ENCODE measurements around the gene SGPP2.
"Not testable (repeated sequence)": the region's sequence is repeated elsewhere in the genome, so short reads cannot be mapped to it uniquely, and the experiment has no call there.

Gene SGPP2

GRCh38 chr2:222535477-222535876 lies 111.1 kb downstream of the SGPP2 start:
- DNase-seq = no peak

- no peak for DNase-seq
Observed at GRCh38 chr2:222538535-222538934, 114.2 kb downstream of the SGPP2 start.

GRCh38 chr2:222544661-222545060 lies 120.3 kb downstream of the SGPP2 start:
- DNase-seq = no peak

GRCh38 chr2:222545823-222546795 lies 121.8 kb downstream of the SGPP2 start:
- no peak for DNase-seq

- no peak for DNase-seq
Observed at GRCh38 chr2:222547083-222547482, 122.7 kb downstream of the SGPP2 start.

- no peak for DNase-seq
Observed at GRCh38 chr2:222548992-222549391, 124.6 kb downstream of the SGPP2 start.

- no peak for DNase-seq
Observed at GRCh38 chr2:222554517-222554916, 130.2 kb downstream of the SGPP2 start.

- no peak for DNase-seq
Observed at GRCh38 chr2:222561151-222561550, 136.8 kb downstream of the SGPP2 start.

- peak; percentile 54 for DNase-seq
Observed at GRCh38 chr2:222561817-222562645, 137.7 kb downstream of the SGPP2 start.

GRCh38 chr2:222563106-222563718 lies 138.9 kb downstream of the SGPP2 start:
- no peak for DNase-seq

- no peak for DNase-seq
Observed at GRCh38 chr2:222563936-222564335, 139.6 kb downstream of the SGPP2 start.

- no peak for DNase-seq
Observed at GRCh38 chr2:222566229-222566628, 141.9 kb downstream of the SGPP2 start.

GRCh38 chr2:222568865-222569264 lies 144.5 kb downstream of the SGPP2 start:
- no peak for DNase-seq

GRCh38 chr2:222569826-222570225 lies 145.5 kb downstream of the SGPP2 start:
- DNase-seq = no peak

- DNase-seq = no peak
Observed at GRCh38 chr2:222572264-222572721, 147.9 kb downstream of the SGPP2 start.

- DNase-seq = no peak
Observed at GRCh38 chr2:222572751-222573174, 148.4 kb downstream of the SGPP2 start.

GRCh38 chr2:222575618-222576017 lies 151.3 kb downstream of the SGPP2 start:
- DNase-seq = no peak

- no peak for DNase-seq
Observed at GRCh38 chr2:222576171-222577081, 152.1 kb downstream of the SGPP2 start.

GRCh38 chr2:222577341-222577740 lies 153.0 kb downstream of the SGPP2 start:
- DNase-seq = no peak

- DNase-seq = no peak
Observed at GRCh38 chr2:222582928-222583327, 158.6 kb downstream of the SGPP2 start.

GRCh38 chr2:222584589-222584988 lies 160.2 kb downstream of the SGPP2 start:
- not testable (repeated sequence) for DNase-seq

- DNase-seq = no peak
Observed at GRCh38 chr2:222591661-222592060, 167.3 kb downstream of the SGPP2 start.
